CD4-positive, alpha-beta T cell treated with Interferon alpha-2 for 1 hour (primary cell): ENCODE results near the gene COLEC12.

Experiments
- DNase-seq, 2 donors: peaks; one replicate each; pipeline ENCODE4 v3.0.0-alpha.2; 2020 to 2022

Gene COLEC12

DNA sequence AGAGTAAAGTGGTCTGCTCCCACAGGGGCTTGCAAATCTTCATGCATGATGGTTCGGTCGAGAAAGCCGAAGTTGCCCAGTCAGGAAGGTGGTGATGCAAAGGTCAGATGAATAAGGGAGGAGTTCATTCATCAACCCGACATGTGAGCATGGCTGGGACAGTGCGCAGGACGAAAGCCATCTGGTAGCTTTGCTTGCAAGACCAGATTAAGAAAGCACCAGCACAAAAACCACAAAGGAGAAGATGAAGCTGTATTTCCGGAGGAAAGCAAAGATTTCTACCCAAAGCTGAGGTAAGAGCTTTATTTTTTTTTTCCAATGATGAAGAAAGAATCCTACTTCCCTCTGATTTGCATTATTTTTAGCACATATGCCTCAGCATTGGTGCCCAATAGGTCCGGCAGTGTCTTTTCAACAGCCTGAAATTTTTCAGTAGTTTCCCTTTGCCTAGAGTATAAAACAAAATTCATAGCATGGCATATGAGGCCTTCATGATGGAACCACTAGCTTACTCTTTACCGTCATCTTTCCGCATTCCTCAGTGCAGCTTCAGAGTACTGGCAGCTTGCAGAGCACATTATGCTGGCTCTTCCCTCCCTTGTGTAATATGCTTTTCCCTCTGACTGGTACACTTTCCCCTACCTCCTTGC, 120.7 kb downstream of the COLEC12 start:
- peak in 1 of 2 donors; percentile 9 for DNase-seq

DNA sequence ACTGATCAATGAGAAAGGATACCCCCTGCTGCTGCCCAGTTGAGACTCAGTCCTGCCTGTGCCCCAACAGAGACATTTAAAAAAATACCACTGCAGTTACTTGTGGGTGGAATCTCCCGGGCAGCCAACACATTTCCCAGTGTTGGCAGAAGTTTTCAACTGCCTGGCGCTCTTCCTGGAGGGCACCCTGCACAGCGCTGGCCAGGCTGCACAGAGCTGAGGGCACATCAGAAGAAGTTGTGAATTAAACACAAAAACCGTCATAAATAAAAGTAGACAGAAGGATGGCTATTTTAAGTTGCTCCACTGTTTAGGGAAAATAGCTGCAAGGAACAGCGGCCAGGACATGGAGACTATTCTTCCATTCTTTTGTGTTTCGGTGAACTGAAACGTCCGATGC, 122.4 kb downstream of the COLEC12 start:
- DNase-seq, result no peak

DNA sequence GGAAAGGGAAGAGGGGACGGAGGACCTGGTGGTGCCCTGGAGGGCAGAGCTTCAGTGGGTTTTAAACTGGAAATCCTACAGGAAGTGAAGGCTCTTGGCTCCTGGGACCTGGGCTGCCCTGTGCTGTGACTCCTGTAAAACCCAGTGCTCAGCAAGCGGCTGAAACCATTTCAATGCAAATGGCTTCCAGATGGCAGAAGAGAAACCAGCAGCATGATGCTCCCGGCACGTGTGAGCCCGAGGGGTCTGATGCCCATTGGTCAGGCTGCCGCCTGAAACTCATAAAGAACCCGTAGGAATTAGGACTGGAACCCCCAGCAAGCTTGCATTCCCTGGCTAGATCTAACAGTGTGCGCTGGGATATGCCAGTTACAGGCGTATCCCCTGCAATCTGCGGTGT, 123.4 kb downstream of the COLEC12 start:
- DNase-seq, result no peak

DNA sequence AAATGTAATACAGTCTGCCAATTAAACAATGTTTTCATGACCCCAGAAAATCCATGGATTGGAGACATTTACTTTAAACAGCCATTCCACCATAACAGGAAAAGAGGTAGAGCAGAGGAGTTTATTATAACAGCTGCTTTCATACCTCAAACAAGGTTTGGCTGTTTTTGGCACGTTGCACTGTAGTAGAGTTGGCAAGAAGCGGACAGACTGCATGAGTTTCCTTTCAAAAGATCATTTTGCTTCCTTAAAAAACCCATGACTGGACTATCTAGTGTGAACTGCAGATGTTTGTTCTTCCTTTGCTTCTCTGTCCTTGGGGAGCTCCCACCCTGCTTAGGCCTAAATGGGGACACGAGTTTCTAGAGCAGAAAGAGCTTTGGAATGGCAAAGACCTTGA, 124.2 kb downstream of the COLEC12 start:
- no peak for DNase-seq

DNA sequence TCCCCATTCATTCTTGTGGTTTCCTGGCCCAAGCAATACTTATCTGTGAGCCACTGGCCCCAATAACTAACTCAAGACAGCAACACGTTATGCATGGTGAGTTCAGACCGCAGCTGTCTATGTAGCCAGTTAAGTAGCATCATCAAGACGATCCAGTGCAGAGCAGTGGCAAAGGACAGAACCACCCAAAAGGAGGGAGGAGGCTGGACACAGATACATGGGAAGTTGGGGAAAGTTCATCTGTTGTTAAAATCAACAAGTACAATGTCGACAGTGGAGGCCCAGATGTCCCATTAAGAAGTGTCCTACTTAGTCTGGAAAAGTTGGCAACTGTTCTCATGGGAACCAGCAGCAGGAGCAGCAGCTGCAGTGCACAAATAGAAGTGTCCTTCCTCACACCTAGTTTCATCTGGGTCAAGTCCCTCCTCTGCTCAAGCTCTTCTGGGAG, 125.8 kb downstream of the COLEC12 start:
- no peak for DNase-seq

DNA sequence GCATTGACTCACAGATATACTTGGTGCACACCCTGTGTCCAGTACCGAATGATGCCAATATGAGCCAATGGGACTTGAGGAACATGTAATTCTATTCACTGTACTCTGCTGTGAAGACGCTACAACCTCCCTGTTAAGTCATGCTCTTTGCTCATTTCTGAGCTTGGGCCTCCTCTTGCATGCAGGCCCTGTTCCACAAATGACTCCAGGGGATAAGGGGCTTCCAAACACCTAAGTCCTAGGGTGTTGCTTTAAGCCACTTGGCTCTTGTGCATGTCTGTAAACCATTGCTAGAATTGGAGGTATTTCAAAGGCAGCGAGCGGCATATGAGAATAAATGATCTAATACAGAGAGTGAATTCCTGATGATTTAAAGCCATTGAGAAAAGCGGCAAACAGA, 126.7 kb downstream of the COLEC12 start:
- DNase-seq, result no peak

DNA sequence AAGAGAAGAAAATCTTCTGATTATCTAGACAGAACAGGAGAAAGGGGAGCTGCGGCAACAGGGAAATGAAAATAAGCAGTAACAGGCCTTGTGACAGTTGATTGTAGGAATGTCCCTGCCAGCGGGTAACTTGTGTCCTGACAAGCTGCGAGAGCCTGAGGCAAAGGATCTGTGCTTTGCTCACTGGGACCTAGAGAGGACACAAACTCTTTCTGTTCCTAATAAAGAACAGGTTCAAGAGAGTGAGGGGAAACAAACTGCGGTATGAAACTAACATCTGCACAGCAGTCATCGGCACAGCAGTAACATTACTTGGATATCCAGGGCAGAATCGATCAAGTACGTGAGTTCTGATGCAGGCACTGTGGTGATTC, 128.9 kb downstream of the COLEC12 start:
- no peak for DNase-seq

DNA sequence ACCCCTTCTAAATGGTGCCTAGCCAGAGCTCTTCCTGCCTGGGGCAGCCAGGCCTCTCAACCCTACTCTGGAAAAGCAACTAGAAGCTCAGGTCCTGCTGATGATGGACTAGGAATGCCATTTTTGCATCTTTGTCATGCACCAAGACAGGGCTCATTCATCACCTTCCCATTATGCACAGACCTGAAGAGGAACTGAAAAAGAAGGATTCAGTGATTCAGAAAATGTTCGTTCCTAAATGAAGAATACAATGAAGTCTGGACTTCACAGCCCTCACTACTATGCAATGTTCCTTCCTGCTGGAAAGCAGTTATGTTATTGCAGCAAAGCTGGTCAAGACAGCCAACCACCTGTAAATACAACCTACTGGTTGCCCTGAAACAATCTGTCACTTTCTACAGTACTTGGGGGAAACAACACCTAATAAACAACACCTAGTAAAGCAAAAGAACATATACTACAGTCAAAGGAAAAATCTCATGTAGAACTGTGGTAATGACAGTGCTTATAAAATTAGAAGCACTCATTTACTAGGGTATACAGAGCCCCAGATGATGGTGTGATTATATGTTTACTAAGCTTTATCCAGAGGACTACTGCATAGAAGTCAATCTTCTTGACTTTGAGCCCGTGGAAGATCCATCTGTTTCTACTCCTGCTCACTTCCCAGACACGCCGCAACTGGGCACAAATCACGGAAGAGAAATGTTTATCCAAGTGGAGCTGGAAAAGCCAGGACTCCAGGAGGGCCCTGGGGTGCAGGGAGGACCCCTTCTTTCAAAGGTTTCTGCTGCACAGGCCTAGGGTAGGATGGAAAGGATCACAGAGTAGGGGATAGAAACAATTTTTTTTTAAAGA, 129.5 kb downstream of the COLEC12 start:
- no peak for DNase-seq

DNA sequence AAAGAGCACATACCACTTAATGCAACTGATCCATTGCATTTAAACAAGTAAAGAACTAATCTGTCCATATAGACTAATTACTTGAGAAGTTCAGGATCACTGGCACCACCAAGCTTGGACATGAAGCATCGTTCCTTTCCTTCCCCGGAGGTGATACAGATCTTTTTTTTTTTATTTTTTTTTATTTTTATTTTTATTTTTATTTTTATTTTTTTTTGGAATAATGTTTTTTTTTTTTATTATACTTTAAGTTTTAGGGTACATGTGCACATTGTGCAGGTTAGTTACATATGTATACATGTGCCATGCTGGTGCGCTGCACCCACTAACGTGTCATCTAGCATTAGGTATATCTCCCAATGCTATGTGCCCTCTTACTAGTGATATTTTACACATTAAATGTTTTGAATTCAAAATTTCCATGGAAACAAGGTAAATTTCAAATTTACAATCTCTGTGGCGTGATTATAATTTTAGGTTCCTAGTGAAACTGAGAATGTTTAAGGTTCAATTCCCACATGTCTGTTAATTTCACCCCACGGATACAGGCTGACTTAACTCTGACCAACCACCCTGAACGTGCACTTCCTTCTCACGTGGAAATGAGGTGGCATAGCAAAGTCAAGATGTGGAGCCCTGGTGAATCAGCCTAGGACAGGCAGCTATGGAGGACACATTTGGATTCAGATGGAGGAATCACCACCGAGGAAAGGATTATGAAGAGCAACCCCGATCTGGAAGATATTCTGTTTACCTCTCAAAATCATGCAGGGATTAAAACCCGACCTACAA, 131.1 kb downstream of the COLEC12 start:
- no peak for DNase-seq

DNA sequence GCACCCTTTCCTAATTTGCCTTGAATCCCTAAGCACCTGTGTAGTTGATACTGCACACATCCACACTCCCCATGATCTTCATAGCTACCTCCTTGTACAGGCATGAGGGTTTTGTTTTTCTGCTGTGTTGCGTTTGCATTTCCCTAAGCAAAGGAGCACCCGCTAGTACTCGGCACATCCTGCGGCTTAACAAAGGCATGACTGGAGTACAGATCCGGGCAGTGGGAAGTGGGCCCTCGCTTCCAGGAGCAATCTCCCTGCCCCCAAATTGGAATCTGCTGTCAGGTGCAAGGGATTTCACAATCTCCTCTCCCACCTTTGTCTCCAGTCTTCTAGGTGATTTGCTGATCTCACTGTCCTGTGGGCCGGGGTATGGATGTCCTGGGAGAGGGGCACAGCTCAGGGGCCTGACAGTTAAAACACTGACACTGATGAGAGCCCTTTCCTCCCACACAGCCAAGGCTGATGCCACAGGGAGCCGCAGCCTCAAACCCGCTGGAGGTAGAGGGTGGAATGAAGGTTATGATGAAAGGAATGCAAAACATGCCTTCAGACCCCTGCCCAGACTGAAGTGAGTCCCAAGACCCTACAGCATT, 133.9 kb downstream of the COLEC12 start:
- DNase-seq, result no peak

DNA sequence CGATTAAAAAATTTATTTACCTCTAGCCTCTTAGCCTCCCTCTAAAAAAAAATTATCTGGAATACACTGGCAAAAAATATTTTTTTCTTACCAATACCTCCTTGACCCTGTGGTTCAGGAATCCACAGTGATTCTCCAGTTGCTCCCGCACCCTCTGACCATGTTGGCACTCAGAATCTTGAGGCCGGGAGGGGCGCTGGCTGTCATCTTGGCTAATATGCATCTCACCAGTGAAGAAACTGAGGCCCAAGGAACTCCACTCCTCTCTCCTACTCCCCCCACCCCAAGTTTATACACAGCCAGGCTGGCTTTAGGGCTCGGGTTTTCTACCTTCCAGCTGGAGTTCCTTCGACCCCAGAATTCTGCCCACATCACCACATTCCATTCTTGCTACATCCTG, 134.8 kb downstream of the COLEC12 start:
- DNase-seq, result no peak

DNA sequence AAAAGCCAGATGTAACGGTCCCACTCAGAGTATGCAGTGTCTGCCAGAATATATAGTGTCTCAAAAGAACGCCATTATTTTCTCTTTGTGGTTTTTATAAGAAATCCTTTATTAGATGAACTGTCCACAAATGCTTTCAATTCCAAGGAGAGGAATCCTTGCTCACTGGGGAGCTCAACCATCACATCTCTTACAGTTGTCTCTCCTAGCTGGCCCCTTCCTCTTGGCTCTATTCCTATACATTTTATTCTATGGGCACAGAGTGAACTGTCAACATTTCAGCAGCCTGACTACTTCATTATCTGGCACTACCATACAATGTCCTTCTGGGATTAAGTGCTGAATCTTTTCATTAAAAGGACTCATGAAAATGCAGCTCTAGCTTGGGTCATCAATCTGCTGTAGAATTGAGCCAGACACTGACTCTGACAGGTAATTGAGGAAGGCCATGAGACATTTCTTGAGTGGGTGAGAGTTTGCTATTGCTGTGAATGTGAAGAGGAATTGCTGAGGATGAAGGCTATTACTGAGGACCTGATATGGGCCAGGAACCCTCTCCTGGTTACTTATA, 136.2 kb downstream of the COLEC12 start:
- DNase-seq, result no peak

DNA sequence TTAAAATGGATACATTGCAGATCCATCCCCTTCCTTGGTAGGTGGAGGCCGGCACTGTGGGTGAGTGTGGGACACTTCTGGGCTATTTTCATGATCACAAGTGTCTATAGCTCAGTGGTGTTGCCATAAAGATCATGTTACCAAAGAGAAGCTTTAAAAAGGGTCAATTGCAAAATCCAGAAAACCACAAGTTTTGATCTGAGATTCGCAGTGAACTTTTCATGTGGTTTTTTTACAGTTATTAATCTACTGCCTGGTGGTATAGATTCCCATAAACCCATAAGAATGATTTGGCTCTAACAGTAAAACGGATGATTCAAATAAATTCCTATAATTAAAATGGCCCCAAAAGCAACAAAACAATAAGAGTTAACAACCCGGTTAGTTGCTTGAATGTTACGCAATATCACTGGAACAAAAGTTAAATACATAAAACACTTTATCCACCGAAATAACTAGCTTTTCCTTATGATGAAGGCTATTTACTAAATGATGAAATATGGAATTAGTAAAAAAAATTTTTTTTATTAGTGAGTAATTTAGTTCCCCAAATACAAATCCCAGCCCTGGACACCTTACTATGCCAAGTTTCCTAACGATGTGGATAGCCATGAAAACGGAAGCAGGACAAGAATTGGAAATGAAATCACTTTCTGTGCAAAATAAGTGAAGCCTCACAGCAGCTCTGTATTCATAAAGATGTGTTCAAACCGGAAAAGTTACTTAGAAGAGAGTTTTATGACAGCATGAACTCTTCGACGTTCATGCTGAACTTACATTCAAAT, 137.0 kb downstream of the COLEC12 start:
- DNase-seq, result no peak

DNA sequence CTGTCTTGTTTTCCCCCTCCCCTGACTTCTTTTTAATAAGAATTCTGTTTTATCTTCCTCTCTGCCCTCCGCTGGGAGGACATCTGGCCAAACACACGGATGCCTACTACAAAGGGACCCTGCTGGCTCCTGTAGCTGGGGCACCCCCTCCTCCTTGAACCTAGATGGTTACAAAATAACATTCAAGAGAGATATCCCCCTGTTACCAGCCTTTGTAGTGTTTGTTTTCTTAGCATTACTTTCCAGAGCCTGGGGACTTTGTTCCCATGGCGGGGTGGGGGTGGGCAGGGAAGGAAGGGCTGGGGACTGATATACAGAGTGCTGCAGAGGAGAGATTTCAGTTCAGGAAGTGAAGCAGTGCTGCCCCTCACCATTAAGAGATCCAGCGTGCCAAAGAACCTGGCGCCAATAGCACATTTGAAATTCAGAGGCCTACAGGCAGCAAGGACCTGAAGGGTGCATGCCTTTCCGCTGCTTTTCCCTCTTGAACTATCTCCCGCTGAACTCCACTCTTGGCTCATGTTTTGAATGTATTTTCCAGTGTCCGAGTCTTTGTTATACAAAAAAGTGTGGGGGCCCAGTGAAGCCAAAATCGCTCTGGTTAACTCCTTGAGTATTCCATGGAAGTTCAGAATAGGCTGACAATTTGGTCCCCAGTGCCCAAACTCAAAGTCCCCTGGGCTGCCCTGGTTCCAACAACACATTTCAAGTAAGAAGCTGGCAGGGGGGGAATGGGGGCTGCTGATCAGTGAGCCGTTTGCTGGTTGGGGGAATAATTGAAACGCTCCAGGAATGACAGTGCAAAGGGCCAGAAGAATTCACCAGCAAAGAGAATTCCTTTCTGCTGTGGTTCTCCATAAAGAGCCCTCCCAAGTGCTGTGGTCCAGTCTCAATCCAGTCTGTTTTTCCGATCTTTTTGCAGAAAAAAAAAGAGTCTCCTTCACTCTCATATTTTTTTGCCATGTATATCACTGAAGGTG, 137.9 kb downstream of the COLEC12 start:
- no peak for DNase-seq

DNA sequence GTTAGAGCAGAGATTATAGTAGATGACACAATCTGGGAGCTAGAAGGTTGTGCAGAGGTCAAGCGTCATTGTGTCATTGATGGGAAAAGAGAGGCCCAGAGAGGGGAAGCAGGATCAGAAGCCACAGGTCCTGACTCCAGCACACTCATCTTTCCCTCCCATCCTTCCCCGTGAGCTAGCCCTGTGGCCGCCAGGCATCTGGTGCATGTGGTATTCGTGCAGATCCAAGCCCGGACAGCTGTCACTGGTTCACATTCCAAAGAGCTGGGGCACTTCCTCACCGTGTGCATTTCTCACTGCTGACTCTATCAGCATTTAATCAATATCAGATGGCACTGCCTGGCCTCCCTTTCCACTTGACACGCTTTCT, 138.6 kb downstream of the COLEC12 start:
- peak in 1 of 2 donors; percentile 6 for DNase-seq

DNA sequence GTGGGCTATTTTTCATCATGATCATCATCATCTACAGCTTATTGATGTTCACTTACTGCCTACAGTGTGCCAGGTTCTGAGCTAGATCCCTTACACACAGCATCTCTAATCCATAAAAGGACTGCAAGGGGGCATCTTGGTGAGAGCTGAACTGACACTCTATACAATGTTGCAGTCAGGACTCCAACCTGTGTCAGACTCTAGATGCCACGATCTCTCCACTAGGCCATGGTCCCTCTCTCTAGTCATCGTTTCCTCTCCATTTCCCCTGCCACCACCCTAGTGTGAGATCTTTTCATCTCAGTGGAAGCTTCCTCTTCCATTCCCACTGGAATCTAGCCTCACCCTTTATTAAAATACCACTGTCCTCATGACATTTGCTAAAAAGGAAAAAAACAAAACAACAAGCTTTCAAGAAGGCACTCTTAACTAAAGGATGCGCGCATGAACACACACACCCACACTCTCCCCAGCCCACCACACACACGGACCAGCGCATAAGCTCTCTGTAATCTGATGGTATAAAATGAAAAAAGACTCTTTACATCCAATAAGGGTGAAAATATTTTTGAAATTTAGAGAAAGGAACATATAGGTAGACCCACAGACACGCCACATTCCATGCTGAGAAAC, 139.3 kb downstream of the COLEC12 start:
- DNase-seq, result no peak

DNA sequence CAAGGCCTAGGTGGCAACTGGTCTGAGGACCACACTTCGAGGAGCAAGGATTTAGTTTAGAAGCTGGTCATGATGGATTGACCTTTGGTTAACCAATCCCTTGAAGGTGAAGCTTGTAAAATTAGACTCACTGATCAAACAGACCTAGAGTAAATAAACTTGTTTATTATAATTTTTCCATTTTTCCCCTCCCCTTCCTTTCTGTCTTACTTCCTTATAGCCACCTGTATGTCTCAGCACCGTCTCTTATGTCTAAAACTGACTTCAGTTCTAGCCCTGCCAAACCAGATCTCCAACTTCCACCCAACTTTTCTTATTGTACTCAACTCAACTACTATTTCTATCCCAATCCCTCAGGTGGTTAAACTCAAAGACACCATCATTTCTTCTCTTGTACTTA, 139.8 kb downstream of the COLEC12 start:
- DNase-seq, result no peak

DNA sequence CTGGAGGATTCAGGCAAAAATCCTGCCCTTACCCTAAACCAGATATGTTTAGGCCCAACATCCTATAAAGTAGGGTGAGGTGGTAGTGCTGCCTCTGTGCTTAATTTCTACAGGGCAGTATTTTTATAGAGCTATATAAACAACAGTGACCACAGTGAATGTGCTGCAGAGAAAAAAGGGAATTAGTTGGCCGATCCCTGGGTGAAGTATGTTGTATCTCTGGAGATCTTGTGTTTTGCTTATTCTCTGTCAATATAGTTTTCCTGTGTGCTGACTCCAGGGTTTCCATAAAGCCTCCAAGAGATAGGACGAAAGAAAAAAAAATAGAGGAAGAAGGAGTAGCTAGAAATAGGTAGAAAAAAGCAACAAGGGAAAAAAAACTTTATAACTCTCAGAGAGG, 143.7 kb downstream of the COLEC12 start:
- DNase-seq, result no peak

DNA sequence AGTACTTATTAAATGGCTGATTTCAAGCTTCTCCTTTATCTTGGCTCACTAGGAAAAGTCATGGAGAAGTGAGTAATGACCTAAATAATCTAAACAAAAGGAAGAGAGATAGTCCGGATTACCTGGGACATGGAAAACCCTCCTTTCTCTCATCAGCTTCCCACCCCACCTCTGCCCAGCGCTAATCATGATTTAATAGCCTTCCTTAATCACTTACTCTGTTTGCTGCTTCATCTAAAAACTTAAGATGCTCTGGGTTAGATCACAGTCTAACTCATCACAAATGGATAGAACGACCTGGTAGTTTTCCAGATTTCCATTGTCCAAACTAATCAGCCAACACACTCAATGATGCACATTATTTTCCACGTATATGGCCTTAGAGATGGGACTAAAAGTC, 144.8 kb downstream of the COLEC12 start:
- DNase-seq, result no peak

DNA sequence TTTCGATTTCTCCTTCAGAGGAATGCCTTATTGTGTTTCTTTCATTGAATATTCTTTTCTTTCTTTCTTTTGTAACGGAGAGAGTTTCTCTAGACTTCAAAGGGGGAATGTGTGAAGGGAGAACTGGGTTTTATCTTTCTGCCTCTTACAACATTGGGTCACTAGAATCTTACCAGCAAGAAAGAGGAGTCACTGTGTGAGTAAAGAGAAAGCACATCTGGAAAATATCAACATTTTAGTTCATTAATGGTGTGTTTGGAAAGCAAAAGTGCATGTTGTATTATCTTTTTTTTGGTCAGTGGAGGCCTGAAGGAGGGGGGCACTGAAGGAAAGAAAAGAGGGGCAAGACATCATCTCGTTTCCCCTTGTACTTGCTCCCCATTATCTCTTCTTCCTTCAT, 146.0 kb downstream of the COLEC12 start:
- no peak for DNase-seq
